Measurements from ENCODE around the gene HS6ST1.

- TF ChIP-seq POLR2A (IDR thresholded peaks at IDR 0.05) (no peak), CTCF (IDR thresholded peaks at IDR 0.05) (no peak)
Measured at GRCh38 chr2:128286905-128287779, 31.5 kb downstream of the HS6ST1 start.

Measured in prostate gland (tissue), 2 donors.